CD4-positive, alpha-beta T cell treated with Interleukin-15 for 4 hours (primary cell): ENCODE measurements around the gene LHFPL3.

Experiments used
- DNase-seq: peaks from one replicate; pipeline ENCODE4 v3.0.0-alpha.2; 2020; ENCODE audit warnings: low spot score

LHFPL3 gene

GRCh38 chr7:104848138-104848990 is 520.0 kb downstream of the LHFPL3 start:
- DNase-seq: peak; percentile 53

GRCh38 chr7:104850374-104850773 is 522.0 kb downstream of the LHFPL3 start:
- no peak for DNase-seq

GRCh38 chr7:104851268-104851667 is 522.9 kb downstream of the LHFPL3 start:
- DNase-seq: no peak

- no peak for DNase-seq
Measured at GRCh38 chr7:104852386-104852785, 524.0 kb downstream of the LHFPL3 start.

GRCh38 chr7:104855861-104856260 is 527.5 kb downstream of the LHFPL3 start:
- DNase-seq: no peak

GRCh38 chr7:104857458-104858425 is 529.3 kb downstream of the LHFPL3 start:
- no peak for DNase-seq

- no peak for DNase-seq
Measured at GRCh38 chr7:104859754-104860426, 531.5 kb downstream of the LHFPL3 start.

- no peak for DNase-seq
Measured at GRCh38 chr7:104861729-104862390, 533.5 kb downstream of the LHFPL3 start.

GRCh38 chr7:104862719-104863118 is 534.3 kb downstream of the LHFPL3 start:
- DNase-seq: no peak

GRCh38 chr7:104873401-104873800 is 545.0 kb downstream of the LHFPL3 start:
- no peak for DNase-seq

GRCh38 chr7:104878577-104878976 is 550.2 kb downstream of the LHFPL3 start:
- no peak for DNase-seq

GRCh38 chr7:104883248-104883717 is 554.9 kb downstream of the LHFPL3 start:
- no peak for DNase-seq

- peak; percentile 78 for DNase-seq
Measured at GRCh38 chr7:104883718-104884452, 555.5 kb downstream of the LHFPL3 start.

GRCh38 chr7:104886651-104887050 is 558.2 kb downstream of the LHFPL3 start:
- DNase-seq: no peak

- no peak for DNase-seq
Measured at GRCh38 chr7:104890216-104890615, 561.8 kb downstream of the LHFPL3 start.

GRCh38 chr7:104891949-104892348 is 563.5 kb downstream of the LHFPL3 start:
- no peak for DNase-seq

GRCh38 chr7:104894314-104894713 is 565.9 kb downstream of the LHFPL3 start:
- no peak for DNase-seq

GRCh38 chr7:104894726-104895521 is 566.5 kb downstream of the LHFPL3 start:
- no peak for DNase-seq

- DNase-seq: no peak
Measured at GRCh38 chr7:104895522-104896236, 567.3 kb downstream of the LHFPL3 start.
